Neural progenitor cell (in vitro differentiated cells): ENCODE measurements around the gene OMA1.

ENCODE experiments used
- CTCF ChIP-seq: fragments of 200-600 bp; sonication (generic); IDR thresholded peaks from 2 replicates; pipeline ENCODE4 v1.5.1; 2017; ENCODE audit warnings: antibody characterized with exemption, mild to moderate bottlenecking
- EZH2 ChIP-seq: fragments of 200-600 bp; sonication (generic); IDR thresholded peaks from 2 replicates; pipeline ENCODE4 v1.6.1; 2017; ENCODE audit warnings: antibody characterized with exemption, mild to moderate bottlenecking, moderate library complexity
- EZH2phosphoT487 ChIP-seq: fragments of 200-600 bp; sonication (generic); IDR thresholded peaks from 2 replicates; pipeline ENCODE4 v1.6.1; 2017; ENCODE audit warnings: antibody characterized with exemption

- TF ChIP-seq CTCF (no peak), EZH2 (no peak), EZH2phosphoT487 (no peak)
These were observed 29.8 kb upstream of the OMA1 start for GRCh38 chr1:58576325-58576726.
